ENCODE results near the gene SLC9C1.

SLC9C1 gene

GRCh38 chr3:112293368-112294321, at the start of gene SLC9C1:
SLC9C1 (minus strand) TSS chr3:112294216; CDS start chr3:112286791, 7,425 bp downstream.
- DNase-seq = peak; percentile 41

GRCh38 chr3:112341386-112341785, 47.4 kb upstream of the SLC9C1 start:
- no peak for DNase-seq

- no peak for DNase-seq
Measured at GRCh38 chr3:112339609-112340008, 45.6 kb upstream of the SLC9C1 start.

- no peak for DNase-seq
Measured at GRCh38 chr3:112339134-112339533, 45.1 kb upstream of the SLC9C1 start.

GRCh38 chr3:112338727-112339056, 44.7 kb upstream of the SLC9C1 start:
- no peak for DNase-seq

GRCh38 chr3:112338021-112338726, 44.2 kb upstream of the SLC9C1 start:
- DNase-seq = no peak

- DNase-seq = no peak
Measured at GRCh38 chr3:112335434-112335781, 41.4 kb upstream of the SLC9C1 start.

GRCh38 chr3:112334691-112335433, 40.8 kb upstream of the SLC9C1 start:
- no peak for DNase-seq

GRCh38 chr3:112333381-112334317, 39.6 kb upstream of the SLC9C1 start:
- peak; percentile 42 for DNase-seq

GRCh38 chr3:112333002-112333380, 39.0 kb upstream of the SLC9C1 start, which contains the start of gene CD200:
CD200 (plus strand) TSS chr3:112333156; CDS start chr3:112333213, 57 bp downstream.
- peak; percentile 75 for DNase-seq

GRCh38 chr3:112331851-112332250, 37.8 kb upstream of the SLC9C1 start:
- no peak for DNase-seq

- peak; percentile 49 for DNase-seq
Measured at GRCh38 chr3:112327371-112327951, 33.4 kb upstream of the SLC9C1 start.

GRCh38 chr3:112321867-112322652, 28.0 kb upstream of the SLC9C1 start:
- no peak for DNase-seq

- DNase-seq = no peak
Measured at GRCh38 chr3:112320691-112321090, 26.7 kb upstream of the SLC9C1 start.

- no peak for DNase-seq
Measured at GRCh38 chr3:112319516-112320276, 25.7 kb upstream of the SLC9C1 start.

GRCh38 chr3:112315791-112316190, 21.8 kb upstream of the SLC9C1 start:
- DNase-seq = no peak

GRCh38 chr3:112314649-112315048, 20.6 kb upstream of the SLC9C1 start:
- DNase-seq = no peak

- no peak for DNase-seq
Measured at GRCh38 chr3:112308151-112308911, 14.3 kb upstream of the SLC9C1 start.

GRCh38 chr3:112307557-112307956, 13.5 kb upstream of the SLC9C1 start:
- DNase-seq = no peak

Data from activated CD4-positive, alpha-beta T cell treated with anti-CD3 and anti-CD28 coated beads for 48 hours (primary cell).